ENCODE results near the gene LOXHD1.

GRCh38 chr18:46429130-46429529, 227.9 kb downstream of the LOXHD1 start:
- TF ChIP-seq CTCF (conservative IDR thresholded peaks at IDR 0.05; ENCODE audit: low read depth, low read length) (no peak), USF2 (IDR thresholded peaks at IDR 0.05; ENCODE audit: low read depth, low read length) (no peak), POLR2A (IDR thresholded peaks at IDR 0.05; ENCODE audit: low read depth, low read length) (no peak), MAFK (IDR thresholded peaks at IDR 0.05; ENCODE audit: low read depth, low read length) (no peak), BHLHE40 (IDR thresholded peaks at IDR 0.05; ENCODE audit: low read depth, low read length) (no peak), MAZ (IDR thresholded peaks at IDR 0.05; ENCODE audit: borderline replicate concordance, low read depth, low read length) (no peak)
